GM12801 (cell line): ENCODE measurements around the gene NCK2.

ENCODE experiments used
- CTCF ChIP-seq: IDR thresholded peaks from one replicate; pipeline ENCODE4 v1.5.1; 2011; ENCODE audit warnings: control low read depth; ENCODE audit not compliant: insufficient read length; ENCODE audit errors: extremely low read depth

Gene NCK2

GRCh38 chr2:105798595-105798994 lies 53.9 kb downstream of the NCK2 start:
- no peak for TF ChIP-seq CTCF

GRCh38 chr2:105800036-105800713 lies 55.5 kb downstream of the NCK2 start:
- no peak for TF ChIP-seq CTCF

DNA sequence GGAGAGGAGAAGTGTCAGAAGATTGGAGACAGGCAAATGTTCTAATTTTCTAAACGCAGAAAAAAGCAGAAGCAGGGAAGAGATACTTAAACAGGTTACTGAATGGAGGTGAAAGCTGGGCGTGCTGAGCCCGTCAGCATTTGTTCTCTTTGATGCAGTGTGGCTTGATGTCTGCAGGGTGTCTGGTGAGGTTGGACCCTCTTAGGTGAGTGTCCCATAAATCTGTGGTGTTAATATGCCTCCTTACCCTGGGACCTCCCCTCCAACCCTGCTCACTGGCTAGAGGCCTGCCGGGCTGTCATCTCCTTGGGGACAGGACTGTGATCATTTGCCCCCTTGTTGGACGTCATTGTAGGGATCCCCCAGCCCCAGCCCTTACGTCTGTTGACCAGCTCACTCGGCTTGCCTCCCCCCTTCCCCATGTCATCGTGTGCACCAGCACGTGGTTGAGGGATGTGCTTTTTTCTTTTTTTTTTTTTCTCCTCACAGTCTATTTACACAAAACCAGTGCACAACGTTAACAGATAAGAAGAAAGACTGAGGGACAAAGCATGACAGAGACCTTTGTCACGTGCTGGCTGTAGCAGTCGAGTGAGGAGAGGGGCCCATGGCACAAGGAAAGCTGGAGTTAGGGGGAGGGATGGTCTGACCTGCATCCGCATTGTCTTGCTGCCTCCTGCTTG lies 56.4 kb downstream of the NCK2 start:
- no peak for TF ChIP-seq CTCF

- no peak for TF ChIP-seq CTCF
These were observed 57.2 kb downstream of the NCK2 start for GRCh38 chr2:105801961-105802360.

DNA sequence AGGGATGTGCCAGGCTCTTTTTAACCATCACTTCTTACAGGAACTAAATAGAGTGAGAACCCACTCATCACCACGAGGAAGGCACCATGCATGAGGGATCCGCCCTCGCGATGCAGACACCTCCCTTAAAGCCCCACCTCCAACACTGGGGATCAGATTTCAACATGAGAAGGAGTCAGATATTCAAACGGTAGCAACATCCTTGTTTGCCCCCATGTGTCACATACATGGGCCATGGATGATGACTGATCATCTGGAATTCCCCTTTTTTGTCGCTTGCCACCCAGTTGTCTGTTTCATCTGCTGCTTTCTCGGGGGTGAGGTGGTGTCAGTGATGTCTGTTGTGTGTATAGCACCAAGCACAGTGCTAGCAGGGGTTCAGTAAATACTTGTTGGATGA lies 57.9 kb downstream of the NCK2 start:
- TF ChIP-seq CTCF: no peak

DNA sequence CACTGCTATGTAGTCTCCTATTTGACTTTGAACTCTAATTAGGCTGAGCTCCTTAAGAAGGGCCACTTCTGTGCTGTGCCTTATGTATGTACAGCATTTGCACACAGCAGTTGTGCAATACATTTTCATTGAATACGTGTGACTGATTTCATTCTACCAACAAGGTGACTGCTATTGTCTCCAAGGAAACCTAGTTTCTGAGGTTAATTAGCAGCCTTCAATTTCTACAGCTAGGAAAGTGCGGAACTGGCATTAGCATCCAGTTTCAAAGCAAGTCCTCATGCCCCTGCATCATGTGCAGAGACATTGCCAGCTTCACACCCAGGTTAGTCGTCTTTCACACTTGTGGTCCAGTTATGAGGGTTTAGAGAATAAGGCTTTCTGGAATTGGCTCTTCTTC lies 58.6 kb downstream of the NCK2 start:
- no peak for TF ChIP-seq CTCF

- TF ChIP-seq CTCF: no peak
These were observed 59.1 kb downstream of the NCK2 start for GRCh38 chr2:105803773-105804172.
